ENCODE measurements around the gene ABCG1.

The ABCG1 gene

DNA sequence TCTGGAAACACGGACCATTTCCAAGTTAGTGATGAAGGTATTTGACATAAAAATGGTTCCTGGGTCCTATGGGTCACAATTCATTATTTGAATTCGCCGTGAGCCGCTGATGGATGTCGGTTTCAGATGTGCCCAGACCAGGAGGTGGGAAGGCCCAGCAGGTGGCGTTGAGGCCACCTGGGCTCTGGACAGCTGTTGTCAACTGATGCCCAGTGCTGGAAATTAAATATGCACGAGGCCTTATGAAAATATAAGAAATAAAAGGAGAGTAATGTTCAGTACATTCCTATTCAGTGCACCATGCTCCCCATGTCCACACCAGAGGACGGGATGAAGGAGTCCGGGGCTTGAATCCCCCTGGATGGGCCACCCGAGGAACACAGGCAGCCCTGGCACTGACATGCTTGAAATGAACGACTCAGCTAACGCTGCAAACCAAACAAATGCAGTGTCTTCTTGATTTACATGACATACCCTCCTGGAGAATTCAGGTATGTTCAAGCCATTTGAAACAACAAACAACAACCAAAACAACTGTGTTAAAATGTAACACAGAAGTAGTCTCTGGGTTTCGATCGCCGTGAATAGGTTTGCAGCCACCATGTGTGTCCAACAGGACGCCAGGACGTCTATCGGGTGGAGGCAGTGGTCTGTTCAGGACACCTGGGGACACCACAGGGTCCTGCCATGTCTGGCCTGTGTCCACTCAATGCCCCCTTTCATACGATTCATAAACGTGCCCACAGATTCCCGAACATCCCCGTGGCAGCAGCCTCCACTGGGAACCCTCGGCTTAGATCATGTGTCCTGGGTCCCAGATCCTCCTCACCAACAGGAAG lies 90.2 kb downstream of the ABCG1 start:
- TF ChIP-seq, protein P1, sequence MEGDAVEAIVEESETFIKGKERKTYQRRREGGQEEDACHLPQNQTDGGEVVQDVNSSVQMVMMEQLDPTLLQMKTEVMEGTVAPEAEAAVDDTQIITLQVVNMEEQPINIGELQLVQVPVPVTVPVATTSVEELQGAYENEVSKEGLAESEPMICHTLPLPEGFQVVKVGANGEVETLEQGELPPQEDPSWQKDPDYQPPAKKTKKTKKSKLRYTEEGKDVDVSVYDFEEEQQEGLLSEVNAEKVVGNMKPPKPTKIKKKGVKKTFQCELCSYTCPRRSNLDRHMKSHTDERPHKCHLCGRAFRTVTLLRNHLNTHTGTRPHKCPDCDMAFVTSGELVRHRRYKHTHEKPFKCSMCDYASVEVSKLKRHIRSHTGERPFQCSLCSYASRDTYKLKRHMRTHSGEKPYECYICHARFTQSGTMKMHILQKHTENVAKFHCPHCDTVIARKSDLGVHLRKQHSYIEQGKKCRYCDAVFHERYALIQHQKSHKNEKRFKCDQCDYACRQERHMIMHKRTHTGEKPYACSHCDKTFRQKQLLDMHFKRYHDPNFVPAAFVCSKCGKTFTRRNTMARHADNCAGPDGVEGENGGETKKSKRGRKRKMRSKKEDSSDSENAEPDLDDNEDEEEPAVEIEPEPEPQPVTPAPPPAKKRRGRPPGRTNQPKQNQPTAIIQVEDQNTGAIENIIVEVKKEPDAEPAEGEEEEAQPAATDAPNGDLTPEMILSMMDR (conservative IDR thresholded peaks at IDR 0.05) = peak; percentile 70
- H3K27ac ChIP-seq = peak overlapping the region; percentile 11; the same call in 1 of the 2 replicates

DNA sequence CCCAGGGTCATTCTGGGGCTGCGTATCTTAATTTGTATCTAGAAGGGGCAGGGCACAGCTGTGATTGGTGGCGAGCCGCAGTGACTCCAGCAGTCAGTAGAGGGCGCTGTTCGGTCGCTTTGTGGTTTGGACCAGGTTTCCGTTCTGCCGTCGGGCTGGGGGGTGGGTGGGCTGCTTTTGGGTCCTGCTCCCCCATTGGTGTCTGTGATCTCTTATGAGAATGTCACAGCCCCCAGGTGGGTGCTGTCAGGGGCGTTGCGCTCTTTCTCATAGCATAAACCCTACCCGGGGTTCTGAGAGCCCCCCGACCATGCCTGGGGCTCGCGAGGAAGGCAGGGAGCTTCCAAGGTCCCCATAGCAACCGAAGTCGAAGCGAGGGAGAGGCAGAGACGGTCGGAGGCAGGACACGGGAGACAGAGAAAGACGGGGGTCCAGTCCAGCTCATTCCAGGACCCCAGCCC lies 90.8 kb downstream of the ABCG1 start:
- TF ChIP-seq, protein P1 (conservative IDR thresholded peaks at IDR 0.05) = peak; percentile 98
- H3K27ac ChIP-seq = peak overlapping the region; percentile 11; the same call in 1 of the 2 replicates

DNA sequence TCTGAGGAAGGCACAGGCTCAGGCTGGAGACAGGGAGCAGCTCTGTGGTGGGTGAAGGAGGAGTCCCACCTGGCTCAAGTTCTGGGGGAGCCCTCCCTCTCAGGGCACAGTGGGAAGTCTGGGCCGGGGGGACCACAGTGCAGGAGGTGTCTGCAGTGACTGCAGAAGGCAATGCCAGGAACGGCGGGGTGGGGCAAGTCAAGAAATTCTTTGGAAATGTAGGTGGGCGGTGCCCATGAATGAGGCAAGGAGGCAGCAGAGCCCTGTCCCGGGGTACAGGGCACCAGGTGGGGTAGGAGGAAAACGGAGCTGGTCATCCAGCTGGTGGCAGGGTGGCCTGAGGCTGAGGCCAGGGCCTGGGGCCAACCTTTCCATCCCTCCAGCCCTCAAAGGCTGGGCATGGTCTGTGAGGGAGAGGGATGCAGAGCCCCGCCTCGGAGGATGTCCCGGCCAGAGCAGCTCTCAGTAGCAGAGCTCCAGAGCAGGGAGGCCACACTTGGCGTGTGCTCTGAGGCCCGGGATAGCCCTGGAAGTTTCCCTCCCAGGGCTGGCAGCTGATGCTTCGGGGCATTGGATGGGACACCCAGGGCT lies 91.6 kb downstream of the ABCG1 start:
- H3K27ac ChIP-seq = no peak overlapping the region; the same call in 1 of the 2 replicates
- TF ChIP-seq, protein P1 (conservative IDR thresholded peaks at IDR 0.05) = no peak

DNA sequence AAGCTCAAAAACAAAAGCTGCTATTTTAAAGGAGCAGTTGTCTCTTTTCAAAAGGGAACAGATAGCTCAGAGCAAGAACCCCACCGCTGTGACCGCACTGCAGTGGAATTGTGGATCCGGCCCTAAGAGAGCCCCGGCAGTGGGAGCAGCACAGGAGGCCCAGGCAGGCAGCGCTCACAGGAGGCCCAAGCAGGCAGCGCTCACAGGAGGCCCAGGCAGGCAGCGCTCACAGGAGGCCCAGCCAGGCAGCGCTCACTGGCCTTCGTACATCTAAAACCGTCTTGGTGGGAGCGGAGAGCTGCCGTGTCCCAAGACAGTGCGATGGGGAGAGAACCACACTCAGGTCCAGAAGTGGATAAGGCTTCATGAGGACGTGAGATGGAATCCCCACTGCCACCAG lies 92.2 kb downstream of the ABCG1 start:
- no peak overlapping the region for H3K27ac ChIP-seq
- TF ChIP-seq, protein P1 (conservative IDR thresholded peaks at IDR 0.05) = no peak

DNA sequence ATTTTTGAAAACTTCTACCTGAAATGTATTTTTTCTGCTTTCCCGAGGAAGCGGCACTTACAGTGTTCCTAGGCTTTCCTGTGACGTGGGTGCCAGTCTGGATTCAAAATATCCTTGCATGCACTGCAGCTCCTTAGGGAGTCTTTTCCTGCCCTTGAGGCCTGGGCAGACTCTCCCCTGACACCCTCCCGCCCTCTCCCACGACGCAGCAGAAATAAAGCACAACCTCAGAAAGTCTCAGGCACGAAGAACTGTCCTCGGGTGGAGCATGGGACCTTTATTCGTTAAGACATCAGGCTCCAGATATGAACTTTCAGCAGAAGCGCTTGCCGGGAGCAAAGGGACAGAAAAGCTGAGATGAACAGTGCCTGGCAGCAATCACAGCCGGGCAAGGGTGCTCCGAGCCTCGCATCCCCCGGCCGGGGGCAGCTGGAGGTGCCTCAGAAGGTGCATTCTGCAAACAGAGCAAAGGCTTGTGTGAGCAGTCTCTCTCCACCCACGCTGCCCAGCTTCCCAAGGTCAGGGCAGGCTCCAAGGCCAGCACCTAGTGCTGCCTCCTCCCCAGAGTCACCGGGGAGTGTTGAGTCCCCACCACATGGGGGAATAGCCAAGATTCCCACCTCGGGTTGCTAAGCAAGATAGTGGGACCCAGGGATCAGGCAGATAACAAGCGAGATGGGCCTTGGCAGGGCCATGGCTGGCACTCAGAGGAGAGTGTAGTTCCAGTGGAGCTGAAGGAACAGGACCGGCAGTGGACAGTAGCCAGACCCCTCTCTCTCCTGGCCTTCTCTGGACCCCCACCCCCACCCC lies 93.1 kb downstream of the ABCG1 start:
- TF ChIP-seq, protein P1 (conservative IDR thresholded peaks at IDR 0.05) = no peak

DNA sequence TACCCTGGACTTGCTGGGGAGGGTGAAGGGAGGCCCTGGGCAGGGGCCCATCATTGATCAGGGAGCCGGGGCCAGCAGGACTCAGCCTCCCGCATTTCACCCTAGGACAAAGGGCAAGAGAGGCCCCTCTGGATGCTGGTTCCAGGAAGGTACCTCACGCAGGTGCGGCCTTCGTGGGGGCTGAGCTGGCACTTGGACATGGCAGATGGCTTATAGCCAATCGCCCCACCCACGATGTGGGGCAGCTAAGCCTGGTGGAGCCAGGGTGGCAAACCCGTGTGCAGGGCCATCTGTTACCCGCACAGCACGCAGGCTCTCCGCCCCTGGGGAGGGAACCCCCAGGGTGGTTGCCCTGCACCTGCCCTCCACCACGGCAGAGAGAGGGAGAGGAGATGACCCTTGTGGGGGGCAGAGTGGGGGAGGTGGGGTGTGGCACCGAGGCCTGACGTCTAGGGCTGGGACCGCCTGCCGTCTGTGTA lies 93.7 kb downstream of the ABCG1 start:
- TF ChIP-seq, protein P1 (conservative IDR thresholded peaks at IDR 0.05) = no peak

More for the DNA sequence above, 93.1 kb downstream of the ABCG1 start:
- H3K27ac ChIP-seq = peak overlapping the region; percentile 86; the same call in 1 of the 2 replicates

More for the DNA sequence above, 93.7 kb downstream of the ABCG1 start:
- peak overlapping the region; percentile 86 for H3K27ac ChIP-seq

All from VCaP (cell line).